CD14-positive monocyte (primary cell): Measurements from ENCODE around the gene KRTAP4-9. TPM values are rescaled to one million over a fixed set of nuclear protein-coding genes. Genes with fewer than 3 reads are reported as not detected.
"Not testable (repeated sequence)": the region's sequence is repeated elsewhere in the genome, so short reads cannot be mapped to it uniquely, and the experiment has no call there.

ENCODE experiments used
- DNase-seq, 3 donors: peaks; one replicate each; pipeline ENCODE4 v3.0.0-alpha.2; 2011 to 2022
- H2AFZ ChIP-seq: 2 replicates; pipeline ENCODE4 v1.6.0; 2012; ENCODE audit warnings: mild to moderate bottlenecking, low read depth, low read length, inconsistent platforms; ENCODE audit not compliant: insufficient read depth, poor library complexity, severe bottlenecking
- H3K27ac ChIP-seq, 2 donors: 1 replicate in 1 of 2; 2 replicates in 1 of 2; pipeline ENCODE4 v1.5.1; 2012 to 2013; ENCODE audit warnings: low read length in 2 of 2, control low read depth in 1 of 2, inconsistent platforms in 1 of 2, low read depth in 1 of 2, mild to moderate bottlenecking in 1 of 2
- H3K27me3 ChIP-seq, 2 donors: one replicate each; pipeline versions ENCODE4 v1.6.0 to v1.6.1; 2011 to 2013; ENCODE audit warnings: low read length in 2 of 2; ENCODE audit not compliant: control insufficient read depth in 2 of 2, insufficient read depth in 2 of 2
- H3K36me3 ChIP-seq, 2 donors: replicated peaks in 1 of 2; 1 replicate in 1 of 2; 2 replicates in 1 of 2; pipeline versions ENCODE4 v1.5.1 to v1.6.1; 2012 to 2013; ENCODE audit warnings: low read length in 2 of 2, control low read depth in 1 of 2, inconsistent platforms in 1 of 2, mild to moderate bottlenecking in 1 of 2; ENCODE audit not compliant: insufficient read depth in 2 of 2, control insufficient read depth in 1 of 2
- H3K4me1 ChIP-seq, 2 donors: 1 replicate in 1 of 2; 2 replicates in 1 of 2; pipeline versions ENCODE4 v1.5.1 to v1.6.1; 2012 to 2013; ENCODE audit warnings: low read length in 2 of 2, control low read depth in 1 of 2, inconsistent platforms in 1 of 2, mild to moderate bottlenecking in 1 of 2, moderate library complexity in 1 of 2; ENCODE audit not compliant: insufficient read depth in 2 of 2, control insufficient read depth in 1 of 2
- H3K4me2 ChIP-seq: replicated peaks from 2 replicates; pipeline ENCODE3; 2012; ENCODE audit warnings: low read length, moderate library complexity, mild to moderate bottlenecking; ENCODE audit not compliant: poor library complexity, severe bottlenecking; ENCODE audit errors: extremely low read depth
- H3K4me3 ChIP-seq, 3 experiments: fragments of 200-600 bp in 1 of 3; sonication (generic) in 1 of 3; replicated peaks in 1 of 3; 1 replicate in 2 of 3; 2 replicates in 1 of 3; pipeline ENCODE4 v1.5.1; 2011 to 2013; ENCODE audit warnings: low read length in 3 of 3, mild to moderate bottlenecking in 3 of 3, control low read depth in 2 of 3, low read depth in 2 of 3, inconsistent platforms in 1 of 3, moderate library complexity in 1 of 3
- H3K79me2 ChIP-seq: 2 replicates; pipeline ENCODE4 v1.6.0; 2012; ENCODE audit warnings: mild to moderate bottlenecking, control low read depth, inconsistent platforms, low read length, moderate library complexity; ENCODE audit not compliant: insufficient read depth
- H3K9ac ChIP-seq: 2 replicates; pipeline ENCODE4 v1.6.0; 2017; ENCODE audit warnings: low read length, mild to moderate bottlenecking; ENCODE audit not compliant: insufficient read depth, poor library complexity, severe bottlenecking
- H3K9me3 ChIP-seq, 2 donors: replicated peaks in 1 of 2; 1 replicate in 1 of 2; 2 replicates in 1 of 2; pipeline versions ENCODE4 v1.5.1 to v1.6.1; 2012 to 2013; ENCODE audit warnings: low read length in 2 of 2, control low read depth in 1 of 2; ENCODE audit not compliant: control insufficient read depth in 1 of 2, insufficient read depth in 1 of 2
- H4K20me1 ChIP-seq: 2 replicates; pipeline ENCODE4 v1.6.0; 2012; ENCODE audit warnings: mild to moderate bottlenecking, low read length, control low read depth, moderate library complexity; ENCODE audit not compliant: insufficient read depth
- H3K27ac Mint-ChIP-seq, 7 donors: one replicate each; pipeline ENCODE4 v1.8.0; 2020; ENCODE audit warnings: mild to moderate bottlenecking in 7 of 7, mixed read lengths in 7 of 7, moderate library complexity in 6 of 7, inconsistent platforms in 2 of 7
- H3K27me3 Mint-ChIP-seq, 3 donors: one replicate each; pipeline ENCODE4 v1.8.0; 2021 to 2022; ENCODE audit warnings: low read depth in 3 of 3, mild to moderate bottlenecking in 3 of 3, mixed read lengths in 3 of 3, moderate library complexity in 3 of 3, inconsistent platforms in 1 of 3
- H3K36me3 Mint-ChIP-seq, 2 donors: one replicate each; pipeline ENCODE4 v1.8.0; 2020; ENCODE audit warnings: mixed read lengths in 2 of 2, inconsistent platforms in 1 of 2, mild to moderate bottlenecking in 1 of 2
- H3K4me1 Mint-ChIP-seq: one replicate; pipeline ENCODE4 v1.8.0; 2020; ENCODE audit warnings: mild to moderate bottlenecking, mixed read lengths
- H3K4me3 Mint-ChIP-seq, 2 donors: one replicate each; pipeline ENCODE4 v1.8.0; 2020; ENCODE audit warnings: mild to moderate bottlenecking in 2 of 2, mixed read lengths in 2 of 2, moderate library complexity in 1 of 2
- H3K9me3 Mint-ChIP-seq, 7 donors: one replicate each; pipeline ENCODE4 v1.8.0; 2020 to 2022; ENCODE audit warnings: mixed read lengths in 7 of 7, mild to moderate bottlenecking in 6 of 7, moderate library complexity in 6 of 7, inconsistent platforms in 2 of 7
- CTCF ChIP-seq: fragments of 200-600 bp; IDR thresholded peaks from one replicate; pipeline ENCODE4 v1.8.0; 2022; ENCODE audit warnings: antibody characterized with exemption, mild to moderate bottlenecking
- whole genome bisulfite sequencing: methylation state at CpG from one replicate; pipeline ENCODE4 v1.1.5; 2013; ENCODE audit warnings: missing lambda C conversion rate; ENCODE audit not compliant: insufficient coverage; 5-methylcytosine and 5-hydroxymethylcytosine counted together
- intact Hi-C, 2 donors: fragments of 100-400 bp; cut with micrococcal nuclease; formaldehyde crosslinking; loops; one replicate each; pipeline versions ENCODE4 v1.15.0 to v1.15.1; 2023
- polyA plus RNA-seq, 3 donors: library from polyadenylated mRNA; depleted of rRNA in 1 of 3; unstranded in 2 of 3; stranded (reverse) in 1 of 3; fragments of 300-500 nt in 2 of 3; fragments of >200 nt in 1 of 3; fragmentation: Illumina TruSeq in 2 of 3; gene quantifications; 1 replicate in 2 of 3; 2 replicates in 1 of 3; pipeline ENCODE4 v1.2.3, GENCODE V29; 2012 to 2021

KRTAP4-9 gene
- polyA plus RNA-seq, 3 donors: not detected

GRCh38 chr17:41147531-41148204 is 42.5 kb downstream of the KRTAP4-9 start:
- no peak overlapping the region for H3K27ac ChIP-seq
- no peaks in the 10 kb centered on the region for H3K36me3 ChIP-seq
- peaks cover 3 to 4% (median 3%) of the 10 kb centered on the region in 3 donors for H3K27me3 Mint-ChIP-seq
- H3K9ac ChIP-seq: no peak overlapping the region
- no peaks in the 10 kb centered on the region for H3K4me1 Mint-ChIP-seq
- H3K27me3 ChIP-seq: no peaks in the 10 kb centered on the region
- H3K4me1 ChIP-seq: no peaks in the 10 kb centered on the region
- H3K4me3 ChIP-seq: no peak overlapping the region
- no peak for DNase-seq
- no peak overlapping the region for H3K4me3 Mint-ChIP-seq
- no peak overlapping the region for H3K27ac Mint-ChIP-seq
- 100% methylated on average over 1 of the region's 2 CpGs for WGBS
- H3K36me3 Mint-ChIP-seq: no peaks in the 10 kb centered on the region
- no peaks in the 10 kb centered on the region for H3K79me2 ChIP-seq
- TF ChIP-seq CTCF: no peak
- no peak overlapping the region for H2AFZ ChIP-seq
- H3K9me3 ChIP-seq: peaks cover 6 to 13% of the 10 kb centered on the region in 2 donors
- no peak overlapping the region for H3K4me2 ChIP-seq
- H3K9me3 Mint-ChIP-seq: peaks cover 8 to 17% (median 14%) of the 10 kb centered on the region in 7 donors
- intact Hi-C loops: no loop called here
- no peaks in the 10 kb centered on the region for H4K20me1 ChIP-seq

- H3K36me3 Mint-ChIP-seq, H3K9ac ChIP-seq, H3K36me3 ChIP-seq, H3K4me3 Mint-ChIP-seq, H3K9me3 Mint-ChIP-seq, H2AFZ ChIP-seq, H3K27me3 Mint-ChIP-seq, H3K9me3 ChIP-seq, H3K4me1 ChIP-seq, H4K20me1 ChIP-seq, H3K4me3 ChIP-seq, H3K27ac ChIP-seq, DNase-seq, H3K4me1 Mint-ChIP-seq, intact Hi-C loops, H3K4me2 ChIP-seq, H3K79me2 ChIP-seq, H3K27me3 ChIP-seq, H3K27ac Mint-ChIP-seq: not testable (repeated sequence)
- WGBS: 86% methylated on average over 6 of the region's 10 CpGs
These were observed 43.9 kb downstream of the KRTAP4-9 start for GRCh38 chr17:41148971-41149651.
